ENCODE measurements around the gene MED22.
"Not testable (repeated sequence)": the region's sequence is repeated elsewhere in the genome, so short reads cannot be mapped to it uniquely, and the experiment has no call there.

Gene MED22

DNA sequence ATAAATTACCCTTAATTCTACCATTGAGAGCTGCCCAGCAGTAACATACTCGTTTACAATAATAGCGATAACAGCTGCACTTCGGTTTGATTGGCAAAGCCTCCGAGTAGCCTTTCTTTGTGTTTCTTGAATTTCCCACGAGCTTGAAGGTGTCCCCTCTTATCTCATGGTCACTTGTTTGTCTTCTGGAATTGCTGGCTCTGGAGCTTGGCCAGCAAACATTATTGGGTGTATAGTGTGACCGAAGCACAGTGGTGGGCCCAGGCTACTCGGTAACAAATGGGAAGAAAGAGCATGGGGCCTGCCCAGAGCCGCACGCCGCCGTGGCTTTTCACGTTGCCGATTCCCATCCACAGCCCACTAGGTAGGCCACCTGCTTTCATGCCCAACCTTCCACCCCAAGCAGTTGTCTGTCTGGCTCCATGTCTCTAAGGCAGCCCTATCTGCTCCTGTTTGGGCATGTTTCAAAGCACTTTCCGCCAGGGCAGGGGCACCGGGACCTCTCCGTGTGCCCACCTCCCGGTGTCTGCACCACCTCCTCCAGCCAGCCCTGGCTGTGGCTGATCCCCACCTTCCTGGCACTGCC lies 36.9 kb upstream of the MED22 start:
- ATAC-seq (replicated peaks) (no peak), DNase-seq (no peak)
- Mint-ChIP-seq H3K4me1 (ENCODE audit: low read depth in 2 of 2) (no peaks in the 10 kb centered on the region), H3K27me3 (peaks cover 4 to 9% of the 10 kb centered on the region in 2 donors), H3K4me3 (no peak overlapping the region), H3K27ac (no peak overlapping the region), H3K36me3 (ENCODE audit: insufficient read depth) (no peaks in the 10 kb centered on the region), H3K9me3 (no peaks in the 10 kb centered on the region)

DNA sequence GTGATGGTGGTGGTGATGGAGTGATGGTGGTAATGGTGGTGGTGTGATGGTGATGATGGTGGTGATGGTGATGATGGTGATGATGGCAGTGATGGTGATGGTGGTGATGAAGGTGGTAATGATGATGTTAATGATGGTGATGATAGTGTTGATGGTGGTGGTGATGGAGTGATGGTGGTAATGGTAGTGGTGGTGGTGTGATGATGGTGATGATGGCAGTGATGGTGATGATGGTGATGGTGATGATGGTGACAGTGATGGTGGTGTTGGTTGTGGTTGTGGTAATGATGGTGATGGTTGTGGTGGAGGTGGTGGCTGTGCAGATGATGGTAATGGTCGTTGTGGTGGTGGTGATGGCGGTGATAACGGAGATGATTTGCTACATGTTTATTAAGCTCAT lies 35.5 kb upstream of the MED22 start:
- H3K4me1 Mint-ChIP-seq (ENCODE audit: low read depth in 2 of 2) = no peaks in the 10 kb centered on the region
- H3K9me3 Mint-ChIP-seq = no peaks in the 10 kb centered on the region
- ATAC-seq (replicated peaks) = no peak
- no peak for DNase-seq
- no peak overlapping the region for H3K27ac Mint-ChIP-seq
- no peaks in the 10 kb centered on the region for H3K36me3 Mint-ChIP-seq (ENCODE audit: insufficient read depth)
- H3K27me3 Mint-ChIP-seq = no peaks in the 10 kb centered on the region
- no peak overlapping the region for H3K4me3 Mint-ChIP-seq

- no peaks in the 10 kb centered on the region for H3K9me3 Mint-ChIP-seq
- DNase-seq = no peak
- H3K27me3 Mint-ChIP-seq = no peaks in the 10 kb centered on the region
- H3K27ac Mint-ChIP-seq = no peak overlapping the region
- ATAC-seq (replicated peaks) = peak; percentile 50
- H3K4me1 Mint-ChIP-seq (ENCODE audit: low read depth in 2 of 2) = no peaks in the 10 kb centered on the region
- no peaks in the 10 kb centered on the region for H3K36me3 Mint-ChIP-seq (ENCODE audit: insufficient read depth)
- H3K4me3 Mint-ChIP-seq = no peak overlapping the region
These were observed 34.7 kb upstream of the MED22 start for GRCh38 chr9:133382507-133383141.

- ATAC-seq (replicated peaks) (no peak), DNase-seq (no peak)
- Mint-ChIP-seq H3K27me3 (no peaks in the 10 kb centered on the region), H3K9me3 (no peaks in the 10 kb centered on the region), H3K4me3 (no peak overlapping the region), H3K4me1 (ENCODE audit: low read depth in 2 of 2) (no peaks in the 10 kb centered on the region), H3K36me3 (ENCODE audit: insufficient read depth) (peaks cover 4% of the 10 kb centered on the region), H3K27ac (no peak overlapping the region)
These were observed 32.8 kb upstream of the MED22 start for GRCh38 chr9:133380734-133381133.

DNA sequence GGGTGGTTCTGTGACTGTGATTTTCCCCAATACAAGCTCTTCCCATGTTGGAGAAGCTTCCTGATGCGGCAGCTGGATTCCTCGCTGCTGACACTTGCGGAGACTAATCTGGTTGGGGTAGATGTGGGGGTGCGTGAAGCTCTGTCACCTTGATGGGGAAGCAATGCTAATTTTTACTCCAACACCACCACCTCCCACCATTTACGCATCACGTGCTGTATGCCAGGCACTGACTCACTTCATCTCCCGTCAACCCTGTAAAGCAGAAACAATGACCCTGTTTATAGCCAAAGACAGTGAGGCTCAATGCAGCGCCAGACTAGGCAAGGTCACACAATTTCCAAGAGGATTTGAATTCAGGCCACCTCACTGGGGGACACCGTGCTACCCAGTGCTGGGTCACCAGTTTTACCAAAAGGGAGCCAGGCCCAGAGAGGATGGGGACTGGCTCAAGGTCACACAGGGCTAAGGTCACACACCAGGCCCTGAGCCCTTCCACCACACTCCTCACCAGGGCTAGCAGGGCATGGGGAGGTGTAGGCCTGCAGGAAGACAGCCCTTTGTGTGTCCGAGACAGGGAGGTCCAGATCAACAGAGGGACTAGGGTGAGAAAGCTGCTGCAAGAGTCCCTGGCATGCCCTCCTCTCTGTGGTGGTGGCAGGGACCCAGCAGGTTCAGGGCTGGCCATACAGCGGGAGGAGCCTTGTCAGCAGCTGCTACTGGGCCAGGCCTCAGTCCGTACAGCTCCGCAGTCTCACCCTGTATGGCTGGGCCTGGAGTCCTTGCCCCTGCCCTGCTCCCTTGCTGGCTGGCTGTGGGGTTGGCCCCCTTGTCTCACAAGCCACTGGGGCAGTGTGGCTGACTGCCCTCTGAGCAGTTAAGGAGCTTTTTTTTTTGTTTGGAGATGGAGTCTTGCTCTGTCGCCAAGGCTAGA lies 31.5 kb upstream of the MED22 start:
- no peak for DNase-seq
- Mint-ChIP-seq H3K4me3 (no peak overlapping the region), H3K27ac (no peak overlapping the region), H3K9me3 (no peaks in the 10 kb centered on the region), H3K4me1 (ENCODE audit: low read depth in 2 of 2) (peaks cover 2 to 9% of the 10 kb centered on the region in 2 donors), H3K27me3 (no peaks in the 10 kb centered on the region), H3K36me3 (ENCODE audit: insufficient read depth) (peaks cover 14% of the 10 kb centered on the region)
- ATAC-seq (replicated peaks) = no peak

DNA sequence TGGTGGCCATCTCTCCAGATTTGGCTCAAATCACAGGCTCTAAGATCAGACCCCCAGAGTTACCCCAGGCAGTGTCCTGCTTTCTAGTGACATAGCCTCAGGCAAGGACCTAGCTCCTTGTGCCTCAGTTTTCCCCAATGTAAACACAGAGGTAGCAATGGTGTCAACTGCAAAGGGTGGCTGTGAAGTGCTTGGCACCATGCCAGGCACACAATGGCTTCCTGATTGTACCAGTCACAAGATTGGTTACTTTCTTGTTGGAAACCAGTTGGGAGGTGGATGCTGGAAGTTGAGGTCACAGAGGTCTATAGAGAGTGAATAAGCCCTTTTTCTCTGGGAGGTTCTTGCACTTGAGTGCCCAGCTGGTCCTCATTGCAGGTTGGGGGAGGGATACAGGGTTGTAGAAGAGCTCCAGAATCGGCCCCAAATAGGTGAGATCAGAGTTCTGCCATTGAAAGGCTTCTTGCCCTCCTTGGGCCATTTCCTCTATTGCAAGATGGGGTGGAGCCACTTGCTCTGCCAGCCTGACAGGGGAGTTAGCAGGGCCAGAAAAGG lies 30.6 kb upstream of the MED22 start:
- Mint-ChIP-seq H3K27ac (no peak overlapping the region), H3K36me3 (ENCODE audit: insufficient read depth) (peaks cover 22% of the 10 kb centered on the region), H3K27me3 (no peaks in the 10 kb centered on the region), H3K9me3 (no peaks in the 10 kb centered on the region), H3K4me1 (ENCODE audit: low read depth in 2 of 2) (peaks cover 2 to 14% of the 10 kb centered on the region in 2 donors), H3K4me3 (no peak overlapping the region)
- ATAC-seq (replicated peaks) = no peak
- no peak for DNase-seq

DNA sequence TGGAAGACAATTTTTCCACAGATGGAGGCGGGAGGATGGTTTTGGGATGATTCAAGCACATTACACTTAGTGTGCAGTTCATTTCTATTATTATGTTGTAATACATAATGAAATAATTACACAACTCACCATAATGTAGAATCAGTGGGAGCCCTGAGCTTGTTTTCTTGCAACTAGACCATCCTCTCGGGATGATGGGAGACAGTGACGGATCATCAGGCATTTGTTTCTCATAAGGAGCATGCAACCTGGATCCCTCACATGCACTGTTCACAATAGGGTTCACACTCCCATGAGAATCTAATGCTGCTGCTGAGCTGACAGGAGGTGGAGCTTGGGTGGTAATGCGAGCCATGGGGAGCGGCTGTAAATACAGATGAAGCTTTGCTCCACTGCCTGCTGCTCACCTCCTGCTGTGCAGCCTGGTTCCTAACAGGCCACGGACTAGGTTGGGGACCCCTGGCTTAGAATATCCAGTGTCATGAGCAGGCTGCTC lies 29.8 kb upstream of the MED22 start:
- Mint-ChIP-seq H3K36me3 (ENCODE audit: insufficient read depth) (peaks cover 29% of the 10 kb centered on the region), H3K4me3 (peak overlapping the region in 1 of 2 donors; percentile 70), H3K27ac (no peak overlapping the region), H3K9me3 (no peaks in the 10 kb centered on the region), H3K4me1 (ENCODE audit: low read depth in 2 of 2) (peaks cover 2 to 16% of the 10 kb centered on the region in 2 donors), H3K27me3 (no peaks in the 10 kb centered on the region)
- DNase-seq = no peak
- ATAC-seq (replicated peaks) = no peak

- ATAC-seq (replicated peaks); H3K9me3 Mint-ChIP-seq; DNase-seq; H3K27me3 Mint-ChIP-seq; H3K27ac Mint-ChIP-seq: not testable (repeated sequence)
- Mint-ChIP-seq H3K4me3 (peak overlapping the region; percentile 64 to 70), H3K36me3 (ENCODE audit: insufficient read depth) (peaks cover 34% of the 10 kb centered on the region), H3K4me1 (ENCODE audit: low read depth in 2 of 2) (peaks cover 7 to 20% of the 10 kb centered on the region in 2 donors)
These were observed 29.3 kb upstream of the MED22 start for GRCh38 chr9:133377280-133377679.

DNA sequence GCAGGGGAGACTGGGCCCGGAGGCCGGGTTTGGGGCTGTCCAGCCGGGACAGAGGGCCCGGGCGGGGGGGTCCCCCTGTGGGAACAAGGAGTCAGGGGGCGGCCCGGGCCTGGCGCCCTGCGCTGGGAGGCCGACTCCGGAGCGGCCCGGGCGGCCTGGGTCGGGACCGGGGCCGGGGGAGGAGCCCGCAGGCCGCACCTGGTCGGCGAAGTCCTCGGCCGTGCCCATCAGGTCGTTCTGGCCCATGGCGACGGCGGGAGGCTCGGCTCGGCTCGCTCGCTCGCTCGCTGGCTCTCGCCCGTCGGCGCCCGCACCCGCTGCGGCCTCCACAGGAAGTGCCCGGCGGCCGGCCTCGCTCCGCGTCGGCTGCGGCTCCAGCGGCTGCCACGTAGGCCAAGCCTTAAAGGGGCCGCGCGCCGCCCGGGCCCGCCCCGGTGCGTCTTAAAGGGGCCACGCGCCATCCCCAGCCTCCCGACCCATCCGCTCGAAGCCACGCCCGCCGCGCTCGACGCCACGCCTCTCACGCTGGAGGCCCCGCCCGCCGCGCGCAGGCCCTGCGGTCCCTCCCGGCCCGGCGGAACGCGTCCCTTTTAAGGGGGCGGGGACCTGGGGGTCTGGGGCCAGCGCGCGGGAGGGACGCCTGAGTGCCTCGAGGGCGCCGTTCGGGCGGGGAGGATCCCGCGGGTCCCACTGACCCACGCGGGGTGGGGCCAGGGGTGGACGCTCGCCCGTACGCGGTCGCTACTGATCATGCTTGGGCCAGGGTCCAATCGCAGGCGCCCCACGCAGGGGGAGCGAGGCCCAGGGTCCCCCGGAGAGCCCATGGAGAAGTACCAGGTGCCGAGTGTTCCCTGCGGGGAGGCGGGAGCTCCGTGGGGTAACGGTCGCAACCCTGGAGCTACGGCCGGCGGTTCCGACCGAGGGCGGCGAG lies 28.1 kb upstream of the MED22 start, which contains the start of the genes STKLD1 and SURF4:
Gene STKLD1, plus strand, starts transcription at position 643 of the 931 bp plus-strand sequence. Its CDS starts 108 bp downstream, at position 751.
Gene SURF4, minus strand, starts transcription at position 337 of the 931 bp plus-strand sequence. Its CDS starts 91 bp downstream, at position 246.
- Mint-ChIP-seq H3K4me3 (peak within 1 kb of the TSS; percentile 93 to 94), H3K36me3 (ENCODE audit: insufficient read depth) (peaks cover 44% of the 10 kb centered on the region), H3K9me3 (no peaks in the 10 kb centered on the region), H3K27ac (peak within 1 kb of the TSS; percentile 97 to 98), H3K4me1 (ENCODE audit: low read depth in 2 of 2) (peaks cover 20 to 33% of the 10 kb centered on the region in 2 donors), H3K27me3 (no peaks in the 10 kb centered on the region)
- ATAC-seq (replicated peaks) (peak; percentile 78), DNase-seq (peak; percentile 94 to 96 (median 96))

GRCh38 chr9:133375116-133375723 lies 27.3 kb upstream of the MED22 start:
- DNase-seq = no peak
- Mint-ChIP-seq H3K27ac (peak overlapping the region; percentile 97 to 98), H3K4me3 (peak overlapping the region; percentile 93 to 94), H3K27me3 (no peaks in the 10 kb centered on the region), H3K9me3 (no peaks in the 10 kb centered on the region), H3K36me3 (ENCODE audit: insufficient read depth) (peaks cover 52% of the 10 kb centered on the region), H3K4me1 (ENCODE audit: low read depth in 2 of 2) (peaks cover 28 to 41% of the 10 kb centered on the region in 2 donors)
- ATAC-seq (replicated peaks) = no peak

DNA sequence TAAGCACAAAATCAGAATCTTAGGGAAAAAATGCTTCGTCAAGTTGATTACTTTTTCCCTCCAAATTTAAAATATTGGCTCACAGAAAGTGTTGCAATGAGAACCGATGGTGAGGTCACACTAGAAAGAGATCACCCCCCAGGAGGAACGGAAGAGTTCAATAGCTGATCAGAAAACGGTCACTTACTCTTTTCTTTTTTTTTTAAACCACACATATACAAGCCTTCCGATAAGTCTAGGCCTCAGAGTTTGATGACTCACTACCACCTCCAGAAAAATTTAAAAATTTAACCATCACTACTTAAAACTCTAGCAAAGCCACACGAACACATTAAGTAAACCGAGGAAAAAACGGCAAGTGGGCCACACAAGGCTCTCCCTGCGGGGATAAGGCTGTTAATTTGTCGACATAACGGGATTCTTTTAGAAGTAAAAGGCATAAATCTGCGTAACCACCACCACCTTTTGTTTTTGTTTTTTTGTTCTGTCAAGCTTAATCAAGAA lies 26.7 kb upstream of the MED22 start:
- DNase-seq = no peak

DNA sequence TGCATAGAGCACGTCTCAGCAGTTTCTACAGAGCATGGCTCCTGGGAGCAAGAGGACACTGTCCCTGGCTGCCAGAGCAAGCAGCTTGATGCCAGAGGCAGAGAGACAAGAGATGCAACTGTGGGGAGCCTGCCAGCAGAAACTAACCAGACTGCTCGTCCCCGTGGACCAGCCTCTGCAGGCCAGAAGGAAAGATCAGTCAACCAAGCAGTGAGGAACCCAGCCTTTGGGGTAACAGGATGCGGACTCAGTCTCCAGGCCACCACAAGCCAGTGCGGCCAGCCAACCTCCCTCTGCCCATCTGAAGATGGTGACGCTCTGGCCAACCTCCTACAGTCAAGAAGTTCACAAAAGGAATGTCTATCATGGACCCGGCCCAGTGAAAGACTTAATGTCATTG lies 24.2 kb upstream of the MED22 start:
- DNase-seq (no peak), ATAC-seq (replicated peaks) (no peak)
- H3K36me3 Mint-ChIP-seq (ENCODE audit: insufficient read depth) = peaks cover 79% of the 10 kb centered on the region

More for the DNA sequence above, 26.7 kb upstream of the MED22 start:
- ATAC-seq (replicated peaks) = peak; percentile 29
- peak overlapping the region; percentile 93 to 94 for H3K4me3 Mint-ChIP-seq
- peaks cover 57% of the 10 kb centered on the region for H3K36me3 Mint-ChIP-seq (ENCODE audit: insufficient read depth)
- H3K27me3 Mint-ChIP-seq = no peaks in the 10 kb centered on the region
- H3K4me1 Mint-ChIP-seq (ENCODE audit: low read depth in 2 of 2) = peaks cover 33 to 47% of the 10 kb centered on the region in 2 donors
- H3K27ac Mint-ChIP-seq = peak overlapping the region; percentile 97 to 98
- no peaks in the 10 kb centered on the region for H3K9me3 Mint-ChIP-seq

More for the DNA sequence above, 24.2 kb upstream of the MED22 start:
- Mint-ChIP-seq H3K27ac (peak overlapping the region; percentile 94 to 97), H3K4me1 (ENCODE audit: low read depth in 2 of 2) (peaks cover 59 to 61% of the 10 kb centered on the region in 2 donors), H3K27me3 (no peaks in the 10 kb centered on the region), H3K9me3 (no peaks in the 10 kb centered on the region), H3K4me3 (peak overlapping the region; percentile 93 to 94)
